HepG2 (cell line): ENCODE results near the gene CADPS. TPM values are rescaled to one million over a fixed set of nuclear protein-coding genes. Genes with fewer than 3 reads are reported as not detected.

Experiments
- ATAC-seq: fragments of 200-7000 bp; cut with Tn5 transposase; 3 replicates; pipeline ENCODE4 v1.9.1; 2020; ENCODE audit warnings: mild to moderate bottlenecking, moderate library complexity
- BruUV-seq: library from RNA; stranded (reverse); fragments of 400-500 nt; replicated peaks from 2 replicates; lab custom pipeline; 2021; lab: Mats Ljungman, UMichigan
- CTCF ChIA-PET: fragments of 300-600 bp; formaldehyde crosslinking; extraction: SDS; loops from one replicate; lab custom pipeline; 2021; ENCODE audit warnings: low total read pairs, inconsistent platforms, low intra/inter-chr PET ratio; lab: Yijun Ruan, JAX
- POLR2A ChIA-PET: fragments of 350-600 bp; sonication (Branson Sonifier 250); formaldehyde crosslinking; loops from one replicate; lab custom pipeline; 2020; ENCODE audit warnings: antibody characterized with exemption, inconsistent platforms; lab: Yijun Ruan, JAX
- DNase-seq: peaks from one replicate; pipeline ENCODE4 v3.0.0-alpha.2; 2015; ENCODE audit warnings: low spot score
- FAIRE-seq: peaks from 3 replicates; lab custom pipeline; 2011; peaks lifted over from hg19 to GRCh38; lab: Jason Lieb, UNC
- H2AFZ ChIP-seq: one replicate; pipeline ENCODE4 v1.6.1; 2011; ENCODE audit warnings: low read length, inconsistent platforms
- H3K27ac ChIP-seq: fragments of 300-600 bp; 3 replicates; pipeline ENCODE4 v1.8.0; 2011; ENCODE audit warnings: mixed run types, mild to moderate bottlenecking, mixed read lengths, low read length, inconsistent platforms; ENCODE audit not compliant: insufficient read depth; ENCODE audit errors: extremely low read length
- H3K27me3 ChIP-seq, 2 experiments: fragments of 200-600 bp in 1 of 2; 2 replicates in 1 of 2; 3 replicates in 1 of 2; pipeline versions ENCODE4 v1.6.0 to v1.8.0; 2011; ENCODE audit warnings: low read length in 2 of 2, mild to moderate bottlenecking in 2 of 2, moderate library complexity in 2 of 2, inconsistent platforms in 1 of 2; ENCODE audit not compliant: insufficient read depth in 2 of 2, control insufficient read depth in 1 of 2
- H3K36me3 ChIP-seq, 2 experiments: fragments of 200-600 bp in 1 of 2; replicated peaks in 1 of 2; 2 replicates in 1 of 2; 3 replicates in 1 of 2; pipeline versions ENCODE4 v1.5.1 to v1.8.0; 2011; ENCODE audit warnings: low read length in 2 of 2, inconsistent platforms in 1 of 2; ENCODE audit not compliant: insufficient read depth in 2 of 2, control insufficient read depth in 1 of 2
- H3K4me1 ChIP-seq: 2 replicates; pipeline ENCODE4 v1.5.1; 2012; ENCODE audit warnings: low read length, inconsistent platforms; ENCODE audit not compliant: insufficient read depth
- H3K4me2 ChIP-seq: 2 replicates; pipeline ENCODE4 v1.6.0; 2011; ENCODE audit warnings: low read depth, low read length, inconsistent platforms
- H3K4me3 ChIP-seq, 3 experiments: fragments of 200-600 bp in 1 of 3; sonication (generic), shearing (Covaris generic) in 1 of 3; replicated peaks in 1 of 3; 2 replicates each; pipeline ENCODE4 v1.5.1; 2011 to 2016; ENCODE audit warnings: low read length in 3 of 3, inconsistent platforms in 2 of 3, low read depth in 2 of 3, mild to moderate bottlenecking in 2 of 3, control low read depth in 1 of 3, mixed read lengths in 1 of 3; ENCODE audit not compliant: insufficient read depth in 1 of 3
- H3K79me2 ChIP-seq: one replicate; pipeline ENCODE4 v1.6.1; 2011; ENCODE audit warnings: low read length, inconsistent platforms; ENCODE audit not compliant: insufficient read depth
- H3K9ac ChIP-seq: 2 replicates; pipeline ENCODE4 v1.6.0; 2011; ENCODE audit warnings: mild to moderate bottlenecking, low read depth, low read length, inconsistent platforms; ENCODE audit not compliant: insufficient read depth
- H3K9me3 ChIP-seq: 2 replicates; pipeline ENCODE4 v1.5.1; 2012; ENCODE audit warnings: mild to moderate bottlenecking, low read length
- H4K20me1 ChIP-seq: 2 replicates; pipeline ENCODE4 v1.6.0; 2011; ENCODE audit warnings: inconsistent platforms, mild to moderate bottlenecking, low read length, moderate library complexity; ENCODE audit not compliant: insufficient read depth
- ARID3A ChIP-seq: IDR thresholded peaks from 2 replicates; pipeline ENCODE4 v1.6.1; 2012; ENCODE audit warnings: low read depth, low read length, improper control_type of control experiment
- ATF6 ChIP-seq: sonication (generic); formaldehyde crosslinking; conservative IDR thresholded peaks from 2 replicates; pipeline ENCODE4 v1.4.0; 2020; ENCODE audit warnings: missing genetic modification reagents
- BCL3 ChIP-seq: sonication (generic); formaldehyde crosslinking; IDR thresholded peaks from 2 replicates; pipeline ENCODE4 v1.5.1; 2020; ENCODE audit warnings: mild to moderate bottlenecking, missing genetic modification reagents, moderate library complexity
- BCL6 ChIP-seq: IDR thresholded peaks from 2 replicates; pipeline ENCODE4 v1.6.1; 2016; ENCODE audit warnings: missing genetic modification reagents, missing compliant biosample characterization
- ELK4 ChIP-seq: sonication (generic); formaldehyde crosslinking; IDR thresholded peaks from 2 replicates; pipeline ENCODE4 v1.9.0; 2021; ENCODE audit warnings: missing genetic modification reagents, borderline replicate concordance
- HNRNPLL ChIP-seq: fragments of 200-400 bp; formaldehyde crosslinking; IDR thresholded peaks from 2 replicates; pipeline ENCODE4 v1.6.1; 2017; ENCODE audit warnings: mild to moderate bottlenecking, low read depth, low read length; ENCODE audit not compliant: poor library complexity, severe bottlenecking
- MED8 ChIP-seq: sonication (generic); formaldehyde crosslinking; IDR thresholded peaks from 2 replicates; pipeline ENCODE4 v1.8.1; 2023; ENCODE audit warnings: mild to moderate bottlenecking, missing genetic modification reagents; ENCODE audit not compliant: insufficient replicate concordance
- MEIS1 ChIP-seq: sonication (generic); formaldehyde crosslinking; IDR thresholded peaks from 2 replicates; pipeline ENCODE4 v1.9.0; 2021; ENCODE audit warnings: mild to moderate bottlenecking, missing genetic modification reagents, moderate library complexity, borderline replicate concordance
- RFX1 ChIP-seq: fragments of 450-650 bp; IDR thresholded peaks from 2 replicates; pipeline ENCODE4 v1.6.1; 2017
- SRY ChIP-seq: sonication (generic); formaldehyde crosslinking; IDR thresholded peaks from 2 replicates; pipeline ENCODE4 v1.8.0; 2022; ENCODE audit warnings: mild to moderate bottlenecking, missing genetic modification reagents
- TBL1XR1 ChIP-seq: fragments of 150-350 bp; IDR thresholded peaks from 2 replicates; pipeline ENCODE4 v1.6.1; 2014; ENCODE audit warnings: borderline replicate concordance, low read length; ENCODE audit not compliant: partially characterized antibody
- ZHX1 ChIP-seq: sonication (generic); formaldehyde crosslinking; IDR thresholded peaks from 2 replicates; pipeline ENCODE4 v1.8.1; 2022; ENCODE audit warnings: low read depth, mild to moderate bottlenecking, missing genetic modification reagents
- ZNF547 ChIP-seq: sonication (generic); formaldehyde crosslinking; IDR thresholded peaks from 2 replicates; pipeline ENCODE4 v1.5.1; 2020; ENCODE audit warnings: mild to moderate bottlenecking, missing genetic modification reagents
- ZNF850 ChIP-seq: sonication (generic); formaldehyde crosslinking; conservative IDR thresholded peaks from 2 replicates; pipeline ENCODE4 v1.9.0; 2021; ENCODE audit warnings: mild to moderate bottlenecking, missing genetic modification reagents
- ZSCAN31 ChIP-seq: sonication (generic); formaldehyde crosslinking; IDR thresholded peaks from 2 replicates; pipeline ENCODE4 v1.5.0; 2020; ENCODE audit warnings: low read depth, mild to moderate bottlenecking, missing genetic modification reagents
- WGBS: methylation state at CpG from one replicate; pipeline ENCODE4 v1.1.6; 2017; ENCODE audit warnings: low lambda C conversion rate; 5-methylcytosine and 5-hydroxymethylcytosine counted together
- in situ Hi-C: cut with HindIII; loops from 2 replicates; pipeline ENCODE4 v1.10.0; 2017; ENCODE audit warnings: low pct_unique_long_range_greater_than_20kb; ENCODE audit not compliant: extremely low pct_ligation_motif_present
- intact Hi-C: fragments of 100-400 bp; cut with micrococcal nuclease; formaldehyde crosslinking; loops from one replicate; pipeline ENCODE4 v1.10.0; 2022; ENCODE audit not compliant: unreplicated experiment
- polyA plus RNA-seq, 8 experiments: library from polyadenylated mRNA; depleted of rRNA in 3 of 8; stranded (reverse) in 7 of 8; unstranded in 1 of 8; fragments of >200 nt; fragmentation: Illumina TruSeq in 4 of 8; extraction: Trizol in 4 of 8; gene quantifications; 2 replicates each; pipeline versions ENCODE4 v1.2.1 to v1.2.3, GENCODE V29; 2011 to 2016; ENCODE audit warnings: low read depth in 4 of 8, missing spikeins in 1 of 8, mixed read lengths in 1 of 8; ENCODE audit not compliant: insufficient read depth in 1 of 8
- total RNA-seq, 5 experiments: library from RNA; depleted of rRNA; stranded (reverse); fragments of >200 nt; fragmentation: Illumina TruSeq; extraction: Trizol; gene quantifications; 2 replicates each; pipeline ENCODE4 v1.2.3, GENCODE V29; 2016; ENCODE audit warnings: low read depth in 1 of 5

Gene CADPS
- total and polyA plus RNA-seq, 2 of the 13 experiments (the other 11 are each of a cell fraction or from before 2014, with no cell fraction given): not detected

GRCh38 chr3:62359531-62359930, 515.7 kb downstream of the CADPS start:
- Histone ChIP-seq H3K79me2 (no peaks in the 10 kb centered on the region), H3K4me3 (no peak overlapping the region), H4K20me1 (no peaks in the 10 kb centered on the region), H3K9me3 (no peaks in the 10 kb centered on the region), H3K4me2 (no peak overlapping the region), H3K36me3 (no peaks in the 10 kb centered on the region), H2AFZ (no peak overlapping the region), H3K4me1 (no peaks in the 10 kb centered on the region), H3K27ac (no peak overlapping the region), H3K27me3 (peaks cover 0 to 12% of the 10 kb centered on the region in 2 experiments; a peak in 2 of 5 replicates), H3K9ac (no peak overlapping the region)
- intact Hi-C loops (no loop called here), in situ Hi-C loops (no loop called here)
- 10% methylated on average over 4 of the region's 4 CpGs for WGBS
- no peak for TF ChIP-seq HNRNPLL
- no peak for TF ChIP-seq ELK4
- TF ChIP-seq BCL6 (CRISPR knock-in tag): no peak
- no peak for TF ChIP-seq BCL3
- TF ChIP-seq ZNF547 (CRISPR knock-in tag): no peak
- TF ChIP-seq TBL1XR1: no peak
- no peak for TF ChIP-seq ZNF850 (CRISPR knock-in tag)
- TF ChIP-seq ZSCAN31 (CRISPR knock-in tag): no peak
- no peak for TF ChIP-seq RFX1
- TF ChIP-seq ARID3A: no peak
- TF ChIP-seq ATF6: no peak
- no peak for TF ChIP-seq SRY (CRISPR knock-in tag)
- TF ChIP-seq MED8 (CRISPR knock-in tag): no peak
- TF ChIP-seq ZHX1 (CRISPR knock-in tag): no peak
- TF ChIP-seq MEIS1 (CRISPR knock-in tag): no peak
- FAIRE-seq (no peak), ATAC-seq (no peak), DNase-seq (no peak)
- ChIA-PET CTCF (no interaction called here), POLR2A (no interaction called here)
- BruUV-seq: no TSS peak
